PFSK-1 (cell line): ENCODE data around the gene SNRPF.

Experiments
- POLR2AphosphoS5 ChIP-seq: IDR thresholded peaks from 2 replicates; pipeline ENCODE4 v1.6.1; 2012; ENCODE audit warnings: low read depth, mild to moderate bottlenecking, control low read depth, low read length, moderate library complexity
- SIN3A ChIP-seq: IDR thresholded peaks from 2 replicates; pipeline ENCODE4 v1.6.1; 2012; ENCODE audit warnings: mild to moderate bottlenecking, low read length, moderate library complexity, borderline replicate concordance; ENCODE audit not compliant: insufficient read depth
- TAF1 ChIP-seq: IDR thresholded peaks from 2 replicates; pipeline ENCODE4 v1.6.1; 2012; ENCODE audit warnings: low read length, control low read depth, borderline replicate concordance; ENCODE audit not compliant: insufficient read depth
- TF ChIP-seq, protein P1 (sequence below), 2 experiments: IDR thresholded peaks; 2 replicates each; pipeline versions ENCODE4 v1.6.1 to v1.8.0; 2011 to 2012; ENCODE audit warnings: low read depth in 2 of 2, low read length in 2 of 2, control low read depth in 1 of 2, inconsistent platforms in 1 of 2, mild to moderate bottlenecking in 1 of 2, moderate library complexity in 1 of 2; ENCODE audit not compliant: insufficient read depth in 1 of 2

GRCh38 chr12:95852133-95852532, 6.6 kb upstream of the SNRPF start:
- TF ChIP-seq POLR2AphosphoS5 (no peak), SIN3A (no peak), TAF1 (no peak)
- TF ChIP-seq, protein P1, sequence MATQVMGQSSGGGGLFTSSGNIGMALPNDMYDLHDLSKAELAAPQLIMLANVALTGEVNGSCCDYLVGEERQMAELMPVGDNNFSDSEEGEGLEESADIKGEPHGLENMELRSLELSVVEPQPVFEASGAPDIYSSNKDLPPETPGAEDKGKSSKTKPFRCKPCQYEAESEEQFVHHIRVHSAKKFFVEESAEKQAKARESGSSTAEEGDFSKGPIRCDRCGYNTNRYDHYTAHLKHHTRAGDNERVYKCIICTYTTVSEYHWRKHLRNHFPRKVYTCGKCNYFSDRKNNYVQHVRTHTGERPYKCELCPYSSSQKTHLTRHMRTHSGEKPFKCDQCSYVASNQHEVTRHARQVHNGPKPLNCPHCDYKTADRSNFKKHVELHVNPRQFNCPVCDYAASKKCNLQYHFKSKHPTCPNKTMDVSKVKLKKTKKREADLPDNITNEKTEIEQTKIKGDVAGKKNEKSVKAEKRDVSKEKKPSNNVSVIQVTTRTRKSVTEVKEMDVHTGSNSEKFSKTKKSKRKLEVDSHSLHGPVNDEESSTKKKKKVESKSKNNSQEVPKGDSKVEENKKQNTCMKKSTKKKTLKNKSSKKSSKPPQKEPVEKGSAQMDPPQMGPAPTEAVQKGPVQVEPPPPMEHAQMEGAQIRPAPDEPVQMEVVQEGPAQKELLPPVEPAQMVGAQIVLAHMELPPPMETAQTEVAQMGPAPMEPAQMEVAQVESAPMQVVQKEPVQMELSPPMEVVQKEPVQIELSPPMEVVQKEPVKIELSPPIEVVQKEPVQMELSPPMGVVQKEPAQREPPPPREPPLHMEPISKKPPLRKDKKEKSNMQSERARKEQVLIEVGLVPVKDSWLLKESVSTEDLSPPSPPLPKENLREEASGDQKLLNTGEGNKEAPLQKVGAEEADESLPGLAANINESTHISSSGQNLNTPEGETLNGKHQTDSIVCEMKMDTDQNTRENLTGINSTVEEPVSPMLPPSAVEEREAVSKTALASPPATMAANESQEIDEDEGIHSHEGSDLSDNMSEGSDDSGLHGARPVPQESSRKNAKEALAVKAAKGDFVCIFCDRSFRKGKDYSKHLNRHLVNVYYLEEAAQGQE (IDR thresholded peaks at IDR 0.05; ENCODE audit: insufficient read depth in 1 of 2, low read depth in 2 of 2, low read length in 2 of 2), result no peak
